ENCODE results near the gene ADCY3. TPM values are rescaled to one million over a fixed set of nuclear protein-coding genes. Genes with fewer than 3 reads are reported as not detected.

Gene ADCY3
- polyA plus RNA-seq, 3 donors: 2.5 to 9.3 (median 3.5) TPM

GRCh38 chr2:24906466-24906865 is 13.6 kb downstream of the ADCY3 start:
- H3K27ac ChIP-seq (ENCODE audit: low read depth in 1 of 2, low read length in 2 of 2): no peak overlapping the region

More at GRCh38 chr2:24906466-24906865, 13.6 kb downstream of the ADCY3 start:
- Histone ChIP-seq H3K9ac (ENCODE audit: insufficient read depth, low read length, poor library complexity, severe bottlenecking) (no peak overlapping the region), H3K27me3 (ENCODE audit: control insufficient read depth in 2 of 2, insufficient read depth in 2 of 2, low read length in 2 of 2) (no peaks in the 10 kb centered on the region), H3K79me2 (ENCODE audit: insufficient read depth, low read length) (no peaks in the 10 kb centered on the region), H2AFZ (ENCODE audit: insufficient read depth, low read depth, low read length, poor library complexity, severe bottlenecking) (no peak overlapping the region), H4K20me1 (ENCODE audit: insufficient read depth, low read length) (no peaks in the 10 kb centered on the region), H3K36me3 (replicated peaks in 1 of 2; ENCODE audit: control insufficient read depth in 1 of 2, insufficient read depth in 2 of 2, low read length in 2 of 2) (no peaks in the 10 kb centered on the region), H3K4me3 (replicated peaks in 1 of 3; ENCODE audit: low read depth in 2 of 3, low read length in 3 of 3) (no peak overlapping the region), H3K4me2 (replicated peaks; ENCODE audit: extremely low read depth, low read length, poor library complexity, severe bottlenecking) (no peak overlapping the region), H3K9me3 (replicated peaks in 1 of 2; ENCODE audit: control insufficient read depth in 1 of 2, insufficient read depth in 1 of 2, low read length in 2 of 2) (peaks cover 0 to 3% of the 10 kb centered on the region in 2 donors), H3K4me1 (ENCODE audit: control insufficient read depth in 1 of 2, insufficient read depth in 2 of 2, low read length in 2 of 2) (no peaks in the 10 kb centered on the region)
- intact Hi-C loops (cut with micrococcal nuclease): no loop called here
- Mint-ChIP-seq H3K4me1 (peaks cover 11% of the 10 kb centered on the region), H3K27ac (no peak overlapping the region), H3K36me3 (peaks cover 9 to 15% of the 10 kb centered on the region in 2 donors), H3K9me3 (peaks cover 5 to 10% (median 6%) of the 10 kb centered on the region in 7 donors), H3K27me3 (ENCODE audit: low read depth in 3 of 3) (peaks cover 0 to 2% (median 0%) of the 10 kb centered on the region in 3 donors), H3K4me3 (no peak overlapping the region)
- TF ChIP-seq CTCF (IDR thresholded peaks at IDR 0.05): no peak
- DNase-seq: no peak
- 100% methylated on average over 1 of the region's 6 CpGs for WGBS (ENCODE audit: insufficient coverage)
